ENCODE results near the gene GHITM.
A peak's percentile ranks its signal among the peaks of the same experiment; 100 is the strongest.
"Not testable (repeated sequence)": the region's sequence is repeated elsewhere in the genome, so short reads cannot be mapped to it uniquely, and the experiment has no call there.

GHITM gene

DNA sequence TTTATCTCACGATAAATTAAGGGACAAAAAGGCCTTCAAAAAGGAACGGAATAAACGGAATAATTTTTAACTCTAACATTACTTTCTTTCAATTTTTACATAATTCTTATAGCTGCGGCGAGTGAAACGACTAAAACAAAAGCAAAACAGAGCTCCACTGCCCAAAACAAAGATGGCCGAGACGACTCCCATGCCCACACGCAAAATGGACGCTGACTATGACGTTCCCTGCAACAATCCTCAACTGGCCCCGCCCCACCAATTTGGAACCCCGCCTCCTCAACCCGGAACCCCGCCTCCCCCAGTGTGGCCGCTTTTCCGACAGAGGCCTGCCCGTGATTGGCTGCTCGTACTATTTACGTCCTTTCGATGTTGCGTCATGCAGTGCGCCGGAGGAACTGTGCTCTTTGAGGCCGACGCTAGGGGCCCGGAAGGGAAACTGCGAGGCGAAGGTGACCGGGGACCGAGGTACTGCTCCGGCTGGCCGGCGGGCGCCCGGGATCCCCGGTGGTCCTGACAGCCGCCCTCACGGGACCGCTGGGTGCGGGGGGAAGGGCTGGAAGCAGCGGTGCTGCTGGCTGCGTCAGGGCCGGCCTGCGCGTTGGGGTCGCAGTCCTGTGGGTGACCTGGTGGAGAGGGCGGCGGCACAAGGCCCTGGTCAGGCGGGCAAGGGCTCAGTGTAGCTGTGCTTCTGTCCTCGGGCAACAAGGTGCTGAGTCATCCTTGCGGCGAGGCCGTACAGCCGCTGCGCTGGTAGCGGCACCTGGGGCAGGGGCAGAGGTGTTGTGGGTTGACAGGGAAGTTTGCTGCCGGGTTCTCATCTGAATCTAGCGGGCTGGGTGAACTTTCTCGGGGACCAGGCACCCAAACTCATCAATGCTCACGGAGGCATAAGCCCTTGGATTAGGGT lies at the start of gene GHITM:
Gene GHITM, plus strand, starts transcription at position 384 of the 910 bp plus-strand sequence. CDS start 1,992 bp downstream, outside the sequence.
- H3K36me3 ChIP-seq (ENCODE audit: insufficient read depth, low read length), result peaks cover 19% of the 10 kb centered on the region
- peak within 1 kb of the TSS; percentile 82 for H3K27ac ChIP-seq
- TF ChIP-seq EZH2 (IDR thresholded peaks at IDR 0.05) (no peak), POLR2AphosphoS5 (IDR thresholded peaks at IDR 0.05; ENCODE audit: borderline replicate concordance, low read depth, low read length) (peak; percentile 56; the same call in 1 of the 2 replicates)
- H3K4me3 ChIP-seq, result peak within 1 kb of the TSS; percentile 84
- H3K9ac ChIP-seq (ENCODE audit: insufficient read length), result peak within 1 kb of the TSS; percentile 94
- peak; percentile 79 for DNase-seq (ENCODE audit: low read depth, low spot score)
- no peaks in the 10 kb centered on the region for H3K9me3 ChIP-seq (ENCODE audit: low read depth, low read length)

- H3K27ac ChIP-seq, result peak overlapping the region; percentile 78
- no peaks in the 10 kb centered on the region for H3K9me3 ChIP-seq (ENCODE audit: low read depth, low read length)
- no peak for TF ChIP-seq POLR2AphosphoS5 (IDR thresholded peaks at IDR 0.05; ENCODE audit: borderline replicate concordance, low read depth, low read length)
- no peak for TF ChIP-seq EZH2 (IDR thresholded peaks at IDR 0.05)
- no peak for TF ChIP-seq FOXP2 (optimal IDR thresholded peaks at IDR 0.05; ENCODE audit: control extremely low read depth, extremely low read length, insufficient read depth)
- H3K36me3 ChIP-seq (ENCODE audit: insufficient read depth, low read length), result no peaks in the 10 kb centered on the region
- DNase-seq (ENCODE audit: low read depth, low spot score), result no peak
- H3K9ac ChIP-seq (ENCODE audit: insufficient read length), result no peak overlapping the region
- peak overlapping the region; percentile 52; the same call in 1 of the 2 replicates for H3K4me3 ChIP-seq
Observed at GRCh38 chr10:84095811-84096497, 43.4 kb upstream of the GHITM start.

- Histone ChIP-seq H3K27ac (no peak overlapping the region), H3K9me3 (ENCODE audit: low read depth, low read length) (no peaks in the 10 kb centered on the region), H3K4me3 (no peak overlapping the region), H3K36me3 (ENCODE audit: insufficient read depth, low read length) (no peaks in the 10 kb centered on the region), H3K9ac (ENCODE audit: insufficient read length) (no peak overlapping the region)
- no peak for DNase-seq (ENCODE audit: low read depth, low spot score)
- no peak for TF ChIP-seq FOXP2 (optimal IDR thresholded peaks at IDR 0.05; ENCODE audit: control extremely low read depth, extremely low read length, insufficient read depth)
- TF ChIP-seq POLR2AphosphoS5 (IDR thresholded peaks at IDR 0.05; ENCODE audit: borderline replicate concordance, low read depth, low read length), result no peak
- TF ChIP-seq EZH2 (IDR thresholded peaks at IDR 0.05), result no peak
Observed at GRCh38 chr10:84097787-84098353, 41.4 kb upstream of the GHITM start.

GRCh38 chr10:84098667-84099066 lies 40.6 kb upstream of the GHITM start:
- H3K4me3 ChIP-seq, result no peak overlapping the region
- no peak overlapping the region for H3K9ac ChIP-seq (ENCODE audit: insufficient read length)
- no peak for DNase-seq (ENCODE audit: low read depth, low spot score)
- H3K27ac ChIP-seq, result no peak overlapping the region
- no peaks in the 10 kb centered on the region for H3K36me3 ChIP-seq (ENCODE audit: insufficient read depth, low read length)
- TF ChIP-seq FOXP2 (optimal IDR thresholded peaks at IDR 0.05; ENCODE audit: control extremely low read depth, extremely low read length, insufficient read depth) (no peak), POLR2AphosphoS5 (IDR thresholded peaks at IDR 0.05; ENCODE audit: borderline replicate concordance, low read depth, low read length) (no peak), EZH2 (IDR thresholded peaks at IDR 0.05) (no peak)
- no peaks in the 10 kb centered on the region for H3K9me3 ChIP-seq (ENCODE audit: low read depth, low read length)

GRCh38 chr10:84101042-84101441 lies 38.3 kb upstream of the GHITM start:
- DNase-seq (ENCODE audit: low read depth, low spot score), result no peak
- Histone ChIP-seq H3K27ac (no peak overlapping the region), H3K9me3 (ENCODE audit: low read depth, low read length) (no peaks in the 10 kb centered on the region), H3K4me3 (no peak overlapping the region), H3K36me3 (ENCODE audit: insufficient read depth, low read length) (no peaks in the 10 kb centered on the region), H3K9ac (ENCODE audit: insufficient read length) (no peak overlapping the region)
- no peak for TF ChIP-seq POLR2AphosphoS5 (IDR thresholded peaks at IDR 0.05; ENCODE audit: borderline replicate concordance, low read depth, low read length)
- TF ChIP-seq FOXP2 (optimal IDR thresholded peaks at IDR 0.05; ENCODE audit: control extremely low read depth, extremely low read length, insufficient read depth), result no peak
- no peak for TF ChIP-seq EZH2 (IDR thresholded peaks at IDR 0.05)

- no peak for TF ChIP-seq FOXP2 (optimal IDR thresholded peaks at IDR 0.05; ENCODE audit: control extremely low read depth, extremely low read length, insufficient read depth)
- no peak for TF ChIP-seq POLR2AphosphoS5 (IDR thresholded peaks at IDR 0.05; ENCODE audit: borderline replicate concordance, low read depth, low read length)
- TF ChIP-seq EZH2 (IDR thresholded peaks at IDR 0.05), result no peak
- Histone ChIP-seq H3K9me3 (ENCODE audit: low read depth, low read length) (no peaks in the 10 kb centered on the region), H3K9ac (ENCODE audit: insufficient read length) (no peak overlapping the region), H3K4me3 (no peak overlapping the region), H3K36me3 (ENCODE audit: insufficient read depth, low read length) (no peaks in the 10 kb centered on the region), H3K27ac (no peak overlapping the region)
- no peak for DNase-seq (ENCODE audit: low read depth, low spot score)
Observed at GRCh38 chr10:84108797-84109196, 30.5 kb upstream of the GHITM start.

DNA sequence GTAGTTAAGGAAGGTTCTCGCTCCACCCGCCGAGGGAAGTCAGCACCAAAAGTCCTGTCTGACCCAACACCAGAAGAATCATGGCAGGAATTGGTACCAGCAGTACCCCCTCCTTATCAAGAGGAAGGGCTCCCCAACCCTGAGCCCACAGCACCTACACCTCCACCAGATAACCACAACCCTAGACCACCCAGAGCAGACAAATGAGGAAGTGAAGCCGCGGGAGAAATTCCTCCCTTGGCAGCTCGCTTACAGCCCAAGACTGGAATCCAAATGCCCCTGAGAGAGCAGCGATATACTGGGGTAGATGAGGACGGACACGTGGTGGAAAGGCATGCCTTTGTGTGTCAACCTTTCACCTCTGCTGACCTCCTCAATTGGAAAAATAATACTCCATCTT lies 29.5 kb upstream of the GHITM start:
- not testable (repeated sequence) for H3K27ac ChIP-seq; H3K9me3 ChIP-seq (ENCODE audit: low read depth, low read length); DNase-seq (ENCODE audit: low read depth, low spot score); H3K4me3 ChIP-seq; H3K36me3 ChIP-seq (ENCODE audit: insufficient read depth, low read length); H3K9ac ChIP-seq (ENCODE audit: insufficient read length)

GRCh38 chr10:84113468-84113867 lies 25.8 kb upstream of the GHITM start:
- H3K9ac ChIP-seq (ENCODE audit: insufficient read length); H3K4me3 ChIP-seq; H3K9me3 ChIP-seq (ENCODE audit: low read depth, low read length); H3K27ac ChIP-seq; DNase-seq (ENCODE audit: low read depth, low spot score); H3K36me3 ChIP-seq (ENCODE audit: insufficient read depth, low read length): not testable (repeated sequence)
